ENCODE measurements around the gene NRXN3. TPM values are rescaled to one million over a fixed set of nuclear protein-coding genes. Genes with fewer than 3 reads are reported as not detected.

Gene NRXN3
- total RNA-seq, 2 experiments from 2014 or later: not detected

DNA sequence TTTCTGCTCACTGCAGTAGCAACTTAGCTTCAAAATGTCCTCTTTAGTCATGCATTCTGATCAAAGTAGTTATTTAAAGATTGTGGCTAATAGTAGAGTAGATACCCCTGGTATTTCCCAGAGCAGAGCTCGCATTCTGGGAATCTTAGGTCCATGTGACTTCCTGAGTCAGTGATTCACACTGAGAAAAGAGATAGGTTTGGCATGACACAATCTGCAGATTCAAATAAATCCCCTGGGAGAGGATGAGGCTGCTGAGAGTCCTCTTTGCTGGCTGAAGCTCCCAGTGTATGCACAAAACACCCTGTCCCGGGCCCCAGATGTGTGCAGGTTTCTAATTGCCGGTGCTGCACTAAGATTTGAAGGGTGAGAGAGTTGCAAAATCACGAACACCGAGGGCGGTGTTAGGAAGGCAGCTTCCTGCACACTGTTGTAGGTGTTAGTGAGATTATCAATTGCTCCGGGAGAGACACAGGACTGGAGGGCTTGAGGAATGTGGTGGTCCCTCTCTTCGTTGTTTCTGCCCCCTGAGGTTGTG is 233.2 kb downstream of the NRXN3 start:
- H3K27ac ChIP-seq (ENCODE audit: low read depth, low read length, poor library complexity, severe bottlenecking): no peak overlapping the region
- BruUV-seq (replicated peaks): no TSS peak
- DNase-seq (ENCODE audit: low spot score): no peak
- H3K4me3 ChIP-seq (ENCODE audit: low read depth, low read length, poor library complexity, severe bottlenecking): no peak overlapping the region
- ChIA-PET CTCF (ENCODE audit: unreplicated experiment) (no interaction called here), POLR2A (no interaction called here)
- no peaks in the 10 kb centered on the region for H3K36me3 ChIP-seq (ENCODE audit: insufficient read depth, low read length)
- TF ChIP-seq, protein P1, sequence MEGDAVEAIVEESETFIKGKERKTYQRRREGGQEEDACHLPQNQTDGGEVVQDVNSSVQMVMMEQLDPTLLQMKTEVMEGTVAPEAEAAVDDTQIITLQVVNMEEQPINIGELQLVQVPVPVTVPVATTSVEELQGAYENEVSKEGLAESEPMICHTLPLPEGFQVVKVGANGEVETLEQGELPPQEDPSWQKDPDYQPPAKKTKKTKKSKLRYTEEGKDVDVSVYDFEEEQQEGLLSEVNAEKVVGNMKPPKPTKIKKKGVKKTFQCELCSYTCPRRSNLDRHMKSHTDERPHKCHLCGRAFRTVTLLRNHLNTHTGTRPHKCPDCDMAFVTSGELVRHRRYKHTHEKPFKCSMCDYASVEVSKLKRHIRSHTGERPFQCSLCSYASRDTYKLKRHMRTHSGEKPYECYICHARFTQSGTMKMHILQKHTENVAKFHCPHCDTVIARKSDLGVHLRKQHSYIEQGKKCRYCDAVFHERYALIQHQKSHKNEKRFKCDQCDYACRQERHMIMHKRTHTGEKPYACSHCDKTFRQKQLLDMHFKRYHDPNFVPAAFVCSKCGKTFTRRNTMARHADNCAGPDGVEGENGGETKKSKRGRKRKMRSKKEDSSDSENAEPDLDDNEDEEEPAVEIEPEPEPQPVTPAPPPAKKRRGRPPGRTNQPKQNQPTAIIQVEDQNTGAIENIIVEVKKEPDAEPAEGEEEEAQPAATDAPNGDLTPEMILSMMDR (conservative IDR thresholded peaks at IDR 0.05; ENCODE audit: low read length): no peak
- H2AFZ ChIP-seq (ENCODE audit: low read length): no peak overlapping the region
- no peaks in the 10 kb centered on the region for H3K9me3 ChIP-seq (ENCODE audit: low read length)
- H3K4me1 ChIP-seq (ENCODE audit: insufficient read depth, low read length, poor library complexity, severe bottlenecking): no peaks in the 10 kb centered on the region
- intact Hi-C loops (cut with micrococcal nuclease; ENCODE audit: unreplicated experiment): no loop called here
- no peaks in the 10 kb centered on the region for H3K79me2 ChIP-seq (ENCODE audit: insufficient read depth, low read depth, low read length)
- no peak overlapping the region for H3K4me2 ChIP-seq (ENCODE audit: low read length)
- H4K20me1 ChIP-seq (ENCODE audit: insufficient read depth, low read length): no peaks in the 10 kb centered on the region
- H3K9me2 ChIP-seq (ENCODE audit: insufficient read depth, low read length): no peaks in the 10 kb centered on the region

DNA sequence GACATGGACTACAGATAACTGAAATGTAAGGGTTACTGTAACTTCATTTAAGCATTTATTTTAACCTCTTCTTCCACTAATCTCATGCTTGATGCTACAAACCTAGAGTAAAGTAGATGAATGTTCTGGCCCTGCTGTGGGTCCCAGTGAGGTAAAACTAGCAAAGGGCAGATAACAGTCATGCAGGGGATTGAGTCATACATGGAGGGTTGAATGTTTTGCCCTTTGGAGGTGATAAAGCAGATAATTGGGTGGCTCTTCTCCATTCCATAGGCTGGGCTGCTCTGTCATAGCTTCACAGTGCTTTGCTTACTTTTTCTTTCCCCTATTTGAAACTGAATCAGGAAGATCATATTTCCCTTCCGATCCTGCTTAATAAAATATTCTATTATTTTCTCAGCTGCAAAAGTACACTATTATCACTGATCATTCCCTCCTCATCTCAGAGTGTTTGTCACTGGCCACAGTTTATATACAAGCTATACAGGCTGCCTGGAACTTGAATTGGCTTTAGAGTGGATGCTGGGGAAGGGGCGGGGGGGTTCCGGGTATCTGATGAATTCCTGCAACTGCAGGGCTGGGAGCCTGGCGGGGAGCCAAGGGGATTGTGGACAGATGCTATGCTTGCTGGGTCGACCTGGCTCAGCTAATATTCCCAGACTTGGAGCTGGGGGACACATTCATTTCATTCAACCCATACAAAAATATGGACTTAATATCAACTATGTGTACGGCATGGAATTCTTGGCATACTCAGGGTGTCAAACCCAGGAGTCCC is 235.1 kb downstream of the NRXN3 start:
- H4K20me1 ChIP-seq (ENCODE audit: insufficient read depth, low read length): no peaks in the 10 kb centered on the region
- no peaks in the 10 kb centered on the region for H3K79me2 ChIP-seq (ENCODE audit: insufficient read depth, low read depth, low read length)
- no peaks in the 10 kb centered on the region for H3K9me2 ChIP-seq (ENCODE audit: insufficient read depth, low read length)
- BruUV-seq (replicated peaks): no TSS peak
- TF ChIP-seq, protein P1 (conservative IDR thresholded peaks at IDR 0.05; ENCODE audit: low read length): no peak
- TF ChIP-seq EZH2phosphoT487 (IDR thresholded peaks at IDR 0.05; ENCODE audit: borderline replicate concordance, low read depth, low read length): no peak
- H3K4me2 ChIP-seq (ENCODE audit: low read length): no peak overlapping the region
- intact Hi-C loops (cut with micrococcal nuclease; ENCODE audit: unreplicated experiment): no loop called here
- H2AFZ ChIP-seq (ENCODE audit: low read length): no peak overlapping the region
- ChIA-PET CTCF (ENCODE audit: unreplicated experiment) (no interaction called here), POLR2A (no interaction called here)
- no peaks in the 10 kb centered on the region for H3K4me1 ChIP-seq (ENCODE audit: insufficient read depth, low read length, poor library complexity, severe bottlenecking)
- H3K9me3 ChIP-seq (ENCODE audit: low read length): no peaks in the 10 kb centered on the region
- no peaks in the 10 kb centered on the region for H3K36me3 ChIP-seq (ENCODE audit: insufficient read depth, low read length)
- H3K27ac ChIP-seq (ENCODE audit: low read depth, low read length, poor library complexity, severe bottlenecking): no peak overlapping the region
- H3K4me3 ChIP-seq (ENCODE audit: low read depth, low read length, poor library complexity, severe bottlenecking): no peak overlapping the region
- no peak for DNase-seq (ENCODE audit: low spot score)

DNA sequence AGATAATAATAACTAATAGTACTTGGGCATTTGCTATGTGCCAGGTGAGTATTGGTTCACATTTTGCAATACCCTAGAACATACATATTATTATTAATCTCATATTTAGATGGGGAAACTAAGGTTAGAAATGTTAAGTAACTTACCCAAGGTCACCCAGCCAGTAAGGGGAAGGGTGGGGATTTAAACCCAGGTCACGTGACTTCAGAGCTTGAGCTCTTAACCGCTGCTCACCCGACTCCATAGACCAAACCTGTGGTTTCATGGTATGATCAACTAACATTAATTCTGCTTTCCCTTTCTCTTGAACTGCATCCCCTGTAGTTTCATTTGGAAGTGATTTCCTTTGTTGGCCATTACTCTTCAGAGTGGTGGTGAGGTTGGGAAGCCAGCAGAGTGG is 242.3 kb downstream of the NRXN3 start:
- Histone ChIP-seq H3K9me3 (ENCODE audit: low read length) (no peaks in the 10 kb centered on the region), H3K27ac (ENCODE audit: low read depth, low read length, poor library complexity, severe bottlenecking) (no peak overlapping the region), H4K20me1 (ENCODE audit: insufficient read depth, low read length) (no peaks in the 10 kb centered on the region), H3K9me2 (ENCODE audit: insufficient read depth, low read length) (no peaks in the 10 kb centered on the region), H3K36me3 (ENCODE audit: insufficient read depth, low read length) (no peaks in the 10 kb centered on the region), H3K4me3 (ENCODE audit: low read depth, low read length, poor library complexity, severe bottlenecking) (no peak overlapping the region), H3K4me2 (ENCODE audit: low read length) (no peak overlapping the region), H3K79me2 (ENCODE audit: insufficient read depth, low read depth, low read length) (no peaks in the 10 kb centered on the region), H3K4me1 (ENCODE audit: insufficient read depth, low read length, poor library complexity, severe bottlenecking) (no peaks in the 10 kb centered on the region), H2AFZ (ENCODE audit: low read length) (no peak overlapping the region)
- TF ChIP-seq, protein P1 (conservative IDR thresholded peaks at IDR 0.05; ENCODE audit: low read length): no peak
- no peak for TF ChIP-seq EZH2phosphoT487 (IDR thresholded peaks at IDR 0.05; ENCODE audit: borderline replicate concordance, low read depth, low read length)
- BruUV-seq (replicated peaks): no TSS peak
- intact Hi-C loops (cut with micrococcal nuclease; ENCODE audit: unreplicated experiment): no loop called here
- DNase-seq (ENCODE audit: low spot score): no peak
- ChIA-PET CTCF (ENCODE audit: unreplicated experiment) (no interaction called here), POLR2A (no interaction called here)
